Smooth muscle cell (in vitro differentiated cells): Measurements from ENCODE around the gene PCDHB16. TPM values are rescaled to one million over a fixed set of nuclear protein-coding genes. Genes with fewer than 3 reads are reported as not detected.
"Not testable (repeated sequence)": the region's sequence is repeated elsewhere in the genome, so short reads cannot be mapped to it uniquely, and the experiment has no call there.

Experiments
- DNase-seq: peaks from one replicate; lab custom pipeline; 2025; ENCODE audit not compliant: unreplicated experiment; lab: John Stamatoyannopoulos, UW
- H2AFZ ChIP-seq: fragments of 200-600 bp; sonication (generic); 2 replicates; pipeline ENCODE4 v1.6.0; 2016; ENCODE audit warnings: antibody characterized with exemption, low read depth, mild to moderate bottlenecking
- H3F3A ChIP-seq: fragments of 200-600 bp; sonication (generic); 2 replicates; pipeline ENCODE4 v1.6.0; 2017; ENCODE audit warnings: antibody characterized with exemption, low read depth
- H3K27ac ChIP-seq: fragments of 200-600 bp; sonication (generic); 2 replicates; pipeline ENCODE4 v1.5.1; 2016; ENCODE audit warnings: low read depth, mild to moderate bottlenecking
- H3K27me3 ChIP-seq: fragments of 200-600 bp; sonication (generic); 2 replicates; pipeline ENCODE4 v1.6.1; 2016; ENCODE audit warnings: low read depth, mild to moderate bottlenecking
- H3K36me3 ChIP-seq: fragments of 200-600 bp; sonication (generic); 2 replicates; pipeline ENCODE4 v1.5.1; 2016; ENCODE audit warnings: low read depth
- H3K4me1 ChIP-seq: fragments of 200-600 bp; sonication (generic); 2 replicates; pipeline ENCODE4 v1.5.1; 2016; ENCODE audit warnings: low read depth
- H3K4me2 ChIP-seq: fragments of 200-600 bp; sonication (generic); 2 replicates; pipeline ENCODE4 v1.6.0; 2016; ENCODE audit warnings: mild to moderate bottlenecking
- H3K4me3 ChIP-seq: fragments of 200-600 bp; sonication (generic); 2 replicates; pipeline ENCODE4 v1.5.1; 2016; ENCODE audit warnings: mild to moderate bottlenecking
- H3K79me2 ChIP-seq: fragments of 200-600 bp; sonication (generic); 2 replicates; pipeline ENCODE4 v1.6.0; 2016; ENCODE audit warnings: low read depth, mild to moderate bottlenecking
- H3K9ac ChIP-seq: fragments of 200-600 bp; sonication (generic); 2 replicates; pipeline ENCODE4 v1.6.0; 2016; ENCODE audit warnings: low read depth
- H3K9me3 ChIP-seq: fragments of 200-600 bp; sonication (generic); replicated peaks from 2 replicates; pipeline ENCODE4 v1.5.1; 2016; ENCODE audit warnings: low read depth
- H4K20me1 ChIP-seq: fragments of 200-600 bp; sonication (generic); 2 replicates; pipeline ENCODE4 v1.6.0; 2016; ENCODE audit warnings: low read depth
- WGBS: methylation state at CpG from one replicate; pipeline ENCODE4 v1.1.7; 2016; ENCODE audit warnings: low lambda C conversion rate; 5-methylcytosine and 5-hydroxymethylcytosine counted together
- polyA plus RNA-seq: library from polyadenylated mRNA; unstranded; fragments of >200 nt; fragmentation: Nextera tagmentation; extraction: Ambion mirVana; gene quantifications from 2 replicates; pipeline ENCODE4 v1.2.1, GENCODE V29; 2016
- total RNA-seq: library from RNA; depleted of rRNA; stranded (reverse); fragments of >200 nt; gene quantifications from 2 replicates; pipeline ENCODE4 v1.2.3, GENCODE V29; 2014
- TF ChIP-seq, protein P1 (sequence below): fragments of 200-600 bp; sonication (generic); IDR thresholded peaks from 2 replicates; pipeline ENCODE4 v1.5.1; 2017; ENCODE audit warnings: borderline replicate concordance, mild to moderate bottlenecking, antibody characterized with exemption; ENCODE audit not compliant: insufficient read depth, poor library complexity, severe bottlenecking

Gene PCDHB16
- total and polyA plus RNA-seq, 2 experiments from 2014 or later: 6.5 to 7.0 TPM

GRCh38 chr5:141196363-141196762 lies 14.2 kb downstream of the PCDHB16 start:
- TF ChIP-seq, protein P1, sequence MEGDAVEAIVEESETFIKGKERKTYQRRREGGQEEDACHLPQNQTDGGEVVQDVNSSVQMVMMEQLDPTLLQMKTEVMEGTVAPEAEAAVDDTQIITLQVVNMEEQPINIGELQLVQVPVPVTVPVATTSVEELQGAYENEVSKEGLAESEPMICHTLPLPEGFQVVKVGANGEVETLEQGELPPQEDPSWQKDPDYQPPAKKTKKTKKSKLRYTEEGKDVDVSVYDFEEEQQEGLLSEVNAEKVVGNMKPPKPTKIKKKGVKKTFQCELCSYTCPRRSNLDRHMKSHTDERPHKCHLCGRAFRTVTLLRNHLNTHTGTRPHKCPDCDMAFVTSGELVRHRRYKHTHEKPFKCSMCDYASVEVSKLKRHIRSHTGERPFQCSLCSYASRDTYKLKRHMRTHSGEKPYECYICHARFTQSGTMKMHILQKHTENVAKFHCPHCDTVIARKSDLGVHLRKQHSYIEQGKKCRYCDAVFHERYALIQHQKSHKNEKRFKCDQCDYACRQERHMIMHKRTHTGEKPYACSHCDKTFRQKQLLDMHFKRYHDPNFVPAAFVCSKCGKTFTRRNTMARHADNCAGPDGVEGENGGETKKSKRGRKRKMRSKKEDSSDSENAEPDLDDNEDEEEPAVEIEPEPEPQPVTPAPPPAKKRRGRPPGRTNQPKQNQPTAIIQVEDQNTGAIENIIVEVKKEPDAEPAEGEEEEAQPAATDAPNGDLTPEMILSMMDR: no peak
- no peak overlapping the region for H3K4me2 ChIP-seq
- H3K9ac ChIP-seq: no peak overlapping the region
- no peaks in the 10 kb centered on the region for H3F3A ChIP-seq
- peaks cover 5% of the 10 kb centered on the region for H3K27me3 ChIP-seq
- no peak overlapping the region for H2AFZ ChIP-seq
- no peak overlapping the region for H3K4me3 ChIP-seq
- H3K4me1 ChIP-seq: no peaks in the 10 kb centered on the region
- 84% methylated on average over 3 of the region's 3 CpGs for WGBS
- H3K36me3 ChIP-seq: no peaks in the 10 kb centered on the region
- no peaks in the 10 kb centered on the region for H4K20me1 ChIP-seq
- peaks cover 6% of the 10 kb centered on the region for H3K9me3 ChIP-seq
- no peaks in the 10 kb centered on the region for H3K79me2 ChIP-seq
- no peak for DNase-seq
- no peak overlapping the region for H3K27ac ChIP-seq

GRCh38 chr5:141199359-141200235 lies 17.4 kb downstream of the PCDHB16 start, which contains the start of gene PCDHB11:
TSS of gene PCDHB11 (plus strand) at chr5:141199627. CDS start at chr5:141199775, 148 bp downstream.
- Histone ChIP-seq H3K9me3 (peaks cover 6% of the 10 kb centered on the region), H3K9ac (no peak within 1 kb of the TSS), H2AFZ (no peak within 1 kb of the TSS), H3K4me3 (no peak within 1 kb of the TSS), H4K20me1 (no peaks in the 10 kb centered on the region), H3K27me3 (peaks cover 5% of the 10 kb centered on the region), H3F3A (no peaks in the 10 kb centered on the region), H3K36me3 (no peaks in the 10 kb centered on the region), H3K79me2 (no peaks in the 10 kb centered on the region), H3K27ac (no peak within 1 kb of the TSS), H3K4me1 (no peaks in the 10 kb centered on the region), H3K4me2 (no peak within 1 kb of the TSS)
- TF ChIP-seq, protein P1: no peak
- 67% methylated on average over 21 of the region's 21 CpGs for WGBS
- no peak for DNase-seq

DNA sequence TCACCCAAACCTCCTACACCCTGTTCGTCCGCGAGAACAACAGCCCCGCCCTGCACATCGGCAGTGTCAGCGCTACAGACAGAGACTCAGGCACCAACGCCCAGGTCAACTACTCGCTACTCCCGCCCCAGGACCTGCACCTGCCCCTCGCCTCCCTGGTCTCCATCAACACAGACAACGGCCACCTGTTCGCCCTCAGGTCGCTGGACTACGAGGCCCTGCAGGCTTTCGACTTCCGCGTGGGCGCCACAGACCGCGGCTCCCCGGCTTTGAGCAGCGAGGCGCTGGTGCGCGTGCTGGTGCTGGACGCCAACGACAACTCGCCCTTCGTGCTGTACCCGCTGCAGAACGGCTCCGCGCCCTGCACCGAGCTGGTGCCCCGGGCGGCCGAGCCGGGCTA lies 18.9 kb downstream of the PCDHB16 start:
- not testable (repeated sequence) for H3K27me3 ChIP-seq, H3K79me2 ChIP-seq, DNase-seq, H4K20me1 ChIP-seq, H3K27ac ChIP-seq, H3K36me3 ChIP-seq, H3F3A ChIP-seq, H3K4me1 ChIP-seq, H3K9me3 ChIP-seq, H3K4me3 ChIP-seq, H3K9ac ChIP-seq, H2AFZ ChIP-seq, H3K4me2 ChIP-seq
- 78% methylated on average over 30 of the region's 38 CpGs for WGBS

DNA sequence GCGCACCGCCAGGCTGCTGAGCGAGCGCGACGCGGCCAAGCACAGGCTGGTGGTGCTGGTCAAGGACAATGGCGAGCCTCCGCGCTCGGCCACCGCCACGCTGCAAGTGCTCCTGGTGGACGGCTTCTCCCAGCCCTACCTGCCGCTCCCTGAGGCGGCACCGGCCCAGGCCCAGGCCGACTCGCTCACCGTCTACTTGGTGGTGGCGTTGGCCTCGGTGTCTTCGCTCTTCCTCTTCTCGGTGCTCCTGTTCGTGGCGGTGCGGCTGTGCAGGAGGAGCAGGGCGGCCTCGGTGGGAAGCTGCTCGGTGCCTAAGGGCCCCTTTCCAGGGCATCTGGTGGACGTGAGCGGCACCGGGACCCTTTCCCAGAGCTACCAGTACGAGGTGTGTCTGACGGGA lies 19.5 kb downstream of the PCDHB16 start:
- not testable (repeated sequence) for H3K4me1 ChIP-seq, H3K4me3 ChIP-seq
- WGBS: 60% methylated on average over 33 of the region's 35 CpGs

More for the DNA sequence above, 19.5 kb downstream of the PCDHB16 start:
- DNase-seq, H3K27ac ChIP-seq, H3K36me3 ChIP-seq, H3K79me2 ChIP-seq, H3K27me3 ChIP-seq, H3F3A ChIP-seq, H2AFZ ChIP-seq, H3K4me2 ChIP-seq, H3K9me3 ChIP-seq, H3K9ac ChIP-seq, H4K20me1 ChIP-seq: not testable (repeated sequence)
